SK-N-DZ (cell line): Measurements from ENCODE around the gene HOXC5.

Source experiments
- DNase-seq: peaks from one replicate; pipeline ENCODE4 v3.0.0-alpha.2; 2015; ENCODE audit warnings: low spot score

The HOXC5 gene

GRCh38 chr12:54045868-54046521 is 13.1 kb downstream of the HOXC5 start:
- no peak for DNase-seq

DNA sequence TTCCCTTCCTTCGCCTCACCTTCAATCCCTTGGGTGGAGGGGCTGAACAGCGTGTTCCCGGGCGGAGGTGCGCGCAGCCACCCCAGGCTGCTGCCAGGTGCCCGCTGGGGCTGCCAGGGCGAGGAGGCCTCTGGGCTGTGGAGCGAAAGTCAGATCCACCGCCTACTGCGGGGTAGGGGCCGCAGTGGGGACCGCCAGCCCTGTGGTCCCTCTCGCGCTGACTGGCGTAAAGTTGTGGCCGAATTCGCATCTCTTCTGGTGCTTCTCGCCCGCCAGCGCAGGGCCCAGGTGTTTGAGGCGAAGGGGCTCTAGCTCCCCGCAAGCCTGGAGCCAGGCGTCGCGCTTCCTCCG is 13.9 kb downstream of the HOXC5 start:
- no peak for DNase-seq

- DNase-seq, result no peak
These were observed 14.5 kb downstream of the HOXC5 start for GRCh38 chr12:54047160-54047963.

DNA sequence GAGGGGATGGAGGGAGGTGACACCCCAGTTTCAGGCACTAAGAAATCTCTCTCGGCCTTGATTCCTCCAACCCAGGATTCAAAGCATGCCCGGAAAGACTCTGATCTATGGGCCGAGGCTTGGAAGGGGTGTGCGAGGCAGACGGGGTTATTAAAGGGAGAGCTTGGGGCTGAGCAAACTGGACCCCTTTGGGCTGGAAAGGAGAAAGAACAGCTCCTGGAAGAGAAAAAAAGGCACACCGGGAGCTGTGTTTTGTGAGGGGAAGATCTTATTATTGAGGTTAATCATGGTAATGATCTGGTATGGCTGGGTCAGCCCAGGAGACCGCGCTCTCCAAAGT is 15.1 kb downstream of the HOXC5 start:
- no peak for DNase-seq

DNA sequence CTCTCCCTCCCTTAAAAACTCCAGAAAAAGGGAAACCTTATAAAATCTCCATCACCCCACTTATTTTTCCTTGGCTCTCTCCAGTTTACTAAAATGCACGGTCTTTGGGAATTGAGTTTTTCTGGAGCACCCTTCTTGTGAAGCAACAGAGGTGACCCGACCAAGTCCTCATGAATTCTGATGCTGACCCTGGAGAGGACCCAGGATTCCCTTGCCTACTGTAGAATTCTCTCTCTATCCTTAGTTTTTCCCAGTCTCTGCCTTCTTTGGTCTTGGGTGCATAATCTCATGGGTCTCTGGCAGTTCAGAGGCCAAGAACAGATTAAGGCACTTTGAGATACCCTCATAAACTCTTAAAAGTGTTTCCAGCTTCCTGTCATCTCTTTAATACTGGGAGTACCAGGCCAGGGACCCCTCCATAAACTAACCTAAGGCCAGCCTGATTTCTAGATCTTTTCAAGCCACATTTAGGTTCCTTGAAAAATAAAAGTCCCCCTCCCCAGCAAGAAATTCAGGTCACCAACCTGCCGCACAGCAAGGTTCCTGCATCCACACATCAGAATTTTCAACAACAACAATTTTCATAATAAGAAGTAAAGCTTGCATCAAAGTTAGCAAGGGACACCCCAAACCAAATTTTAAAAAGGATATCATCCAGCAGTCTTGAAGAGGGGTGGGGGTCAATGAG is 15.7 kb downstream of the HOXC5 start:
- DNase-seq, result no peak

GRCh38 chr12:54049108-54049507 is 16.3 kb downstream of the HOXC5 start:
- no peak for DNase-seq

GRCh38 chr12:54050482-54050810 is 17.6 kb downstream of the HOXC5 start:
- no peak for DNase-seq

- DNase-seq, result no peak
These were observed 18.4 kb downstream of the HOXC5 start for GRCh38 chr12:54051026-54051842.

GRCh38 chr12:54051874-54052437 is 19.1 kb downstream of the HOXC5 start:
- peak; percentile 49 for DNase-seq

GRCh38 chr12:54052438-54053002 is 19.7 kb downstream of the HOXC5 start:
- DNase-seq, result no peak

GRCh38 chr12:54053003-54053750 is 20.3 kb downstream of the HOXC5 start:
- peak; percentile 60 for DNase-seq

- peak; percentile 64 for DNase-seq
These were observed 21.2 kb downstream of the HOXC5 start, which contains the start of gene HOXC4 for GRCh38 chr12:54053751-54054741. TSS of gene HOXC4 (plus strand) at chr12:54053835. CDS start at chr12:54053923, 88 bp downstream.

GRCh38 chr12:54054742-54055194 is 21.9 kb downstream of the HOXC5 start:
- no peak for DNase-seq

GRCh38 chr12:54055552-54055951 is 22.7 kb downstream of the HOXC5 start:
- DNase-seq, result no peak

- DNase-seq, result no peak
These were observed 23.3 kb downstream of the HOXC5 start for GRCh38 chr12:54056110-54056509.

DNA sequence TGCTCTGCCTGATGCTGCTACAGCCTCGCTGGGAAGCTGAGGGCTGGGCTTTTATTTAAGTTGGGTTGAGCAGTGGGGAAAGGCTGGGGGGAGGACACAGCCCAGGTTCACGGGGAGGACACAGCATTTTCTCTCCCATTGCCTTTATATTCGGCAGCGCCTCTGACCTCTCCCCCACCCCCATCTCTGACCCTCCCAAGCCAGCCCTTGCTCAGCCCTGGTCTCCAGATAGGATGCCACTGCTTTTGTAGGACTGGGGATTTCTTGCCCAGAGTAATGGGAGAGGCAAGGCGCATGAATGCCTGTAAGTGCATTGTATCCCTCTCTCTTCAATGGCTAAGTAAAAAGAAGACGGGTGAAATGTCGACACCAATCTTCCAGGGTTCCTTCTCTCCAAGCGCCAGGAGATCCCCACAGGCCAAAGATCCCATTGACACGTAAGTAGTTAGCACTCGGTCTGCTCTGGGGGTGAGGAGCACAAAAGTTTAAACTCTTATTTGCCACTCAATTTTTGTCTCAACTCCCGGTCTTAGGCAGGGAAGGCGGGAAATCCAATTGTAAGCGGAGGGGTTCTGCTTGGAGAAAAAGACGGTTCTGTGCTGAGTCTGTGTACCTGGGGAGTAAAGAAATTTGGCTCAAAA is 25.4 kb downstream of the HOXC5 start:
- DNase-seq, result no peak

DNA sequence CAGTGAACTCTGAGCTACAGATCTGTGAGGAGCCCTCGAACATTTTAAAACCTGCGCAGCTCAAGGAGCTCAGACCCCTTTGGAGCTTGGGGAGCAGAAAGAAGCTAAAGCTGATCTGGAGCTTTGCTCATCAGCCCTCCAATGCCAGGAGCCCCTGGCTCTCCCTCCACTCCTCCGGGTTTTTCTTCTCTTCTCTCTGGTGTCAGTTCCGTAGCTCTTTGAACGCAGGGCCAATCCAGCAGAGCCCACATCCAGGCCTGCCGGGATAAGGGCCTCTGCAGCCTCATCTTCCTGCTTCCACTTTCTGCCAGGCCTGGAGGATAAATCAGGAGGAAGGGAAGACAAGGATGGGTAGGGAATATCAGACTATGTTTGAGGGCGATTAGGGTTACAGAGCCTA is 26.8 kb downstream of the HOXC5 start:
- no peak for DNase-seq

DNA sequence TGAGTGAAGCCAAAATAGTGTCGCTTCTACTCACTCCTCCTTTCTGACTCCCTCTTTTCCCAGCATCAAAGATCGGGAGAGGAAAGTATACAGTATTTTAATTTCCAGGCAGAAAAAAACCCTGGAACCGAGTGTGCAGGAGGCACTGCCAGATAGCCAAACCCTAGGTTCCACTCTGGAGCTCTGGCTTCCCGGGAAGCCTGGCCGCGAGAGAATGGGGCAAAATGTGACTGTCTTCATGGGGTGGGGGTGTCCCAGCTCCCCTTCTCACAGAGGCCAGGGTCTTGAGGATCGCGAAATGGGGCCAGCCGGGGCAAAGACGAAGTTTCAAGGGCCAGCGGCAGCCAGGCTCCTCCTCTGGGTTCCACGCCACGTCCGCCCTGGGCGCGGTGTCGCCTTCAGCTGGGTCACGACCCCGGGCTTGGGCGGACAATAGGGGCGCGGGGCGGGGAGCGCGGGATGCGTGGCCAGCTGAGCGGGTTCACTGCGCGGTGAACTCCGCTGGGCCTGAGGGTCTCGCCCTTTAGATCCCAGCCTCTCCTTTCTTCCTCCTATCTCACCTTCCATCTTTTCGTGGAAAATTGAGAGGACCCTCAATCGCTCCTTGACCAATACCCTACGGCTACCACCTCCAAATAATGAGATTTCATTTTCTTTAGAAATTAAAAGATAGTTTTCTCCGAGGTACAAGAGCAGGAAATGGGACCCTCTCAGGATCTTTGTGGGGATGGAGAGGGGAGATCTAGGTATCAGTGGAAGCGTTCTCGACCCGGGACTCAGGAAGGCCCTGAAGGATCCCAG is 27.5 kb downstream of the HOXC5 start:
- no peak for DNase-seq
